ENCODE measurements around the gene PROM1.

The PROM1 gene

DNA sequence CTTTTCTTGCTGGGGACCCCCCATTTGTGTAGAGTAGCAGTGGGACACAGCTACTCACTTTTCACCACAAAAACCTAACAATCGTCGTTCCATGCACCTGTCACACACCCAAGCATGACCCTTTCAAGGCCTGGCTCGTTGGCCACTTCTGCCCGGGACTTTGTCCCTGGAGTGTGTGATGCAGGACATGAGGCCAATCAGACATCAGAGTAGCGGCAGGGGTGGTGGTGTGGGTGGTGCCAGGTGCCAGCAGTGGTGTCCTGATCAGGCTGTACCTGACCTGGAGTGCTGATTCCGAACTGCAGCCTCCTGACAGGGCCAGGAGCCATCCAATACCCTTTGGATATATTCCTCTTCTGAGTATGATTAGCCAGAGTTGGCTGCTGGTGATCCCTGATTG is 23.1 kb upstream of the PROM1 start:
- no peak for DNase-seq

DNA sequence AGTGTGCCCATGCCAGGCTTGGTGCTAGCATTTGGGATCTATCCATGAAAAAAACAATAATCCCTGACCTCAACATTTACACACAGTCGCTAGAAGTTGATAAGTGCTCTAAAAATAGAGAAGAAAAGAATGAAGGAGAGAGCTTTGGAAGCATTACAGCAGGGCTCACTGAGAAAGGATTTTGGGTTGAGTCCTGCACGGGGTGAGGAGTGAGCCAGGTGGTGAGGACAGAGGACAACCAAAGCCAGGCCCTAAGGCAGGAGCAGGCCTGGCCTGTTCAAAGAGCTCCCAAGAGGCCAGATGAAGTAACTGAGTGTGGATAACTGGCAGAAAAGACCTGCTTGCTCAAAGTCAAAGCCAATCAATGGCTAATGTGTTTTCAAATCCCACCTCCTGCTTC is 20.7 kb upstream of the PROM1 start:
- DNase-seq = no peak

DNA sequence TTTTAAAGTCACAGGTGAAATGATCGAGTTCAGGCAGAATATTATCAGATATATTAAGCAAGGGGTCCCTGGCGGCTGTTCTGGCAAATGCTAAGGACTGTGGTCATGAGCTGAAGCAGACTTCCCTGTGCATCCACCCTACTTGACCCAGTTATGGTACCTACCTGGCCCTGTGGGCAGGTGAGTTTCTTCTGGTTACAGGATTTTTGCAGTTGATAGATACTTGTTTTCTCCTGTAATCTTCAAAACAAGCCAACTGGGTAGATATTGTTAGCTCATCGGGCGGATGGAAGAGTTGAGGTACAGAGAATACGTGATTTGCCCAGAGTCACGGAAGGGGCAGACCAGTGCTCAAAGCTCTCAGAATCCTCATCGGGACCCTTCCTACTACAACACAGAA is 18.5 kb upstream of the PROM1 start:
- no peak for DNase-seq

DNA sequence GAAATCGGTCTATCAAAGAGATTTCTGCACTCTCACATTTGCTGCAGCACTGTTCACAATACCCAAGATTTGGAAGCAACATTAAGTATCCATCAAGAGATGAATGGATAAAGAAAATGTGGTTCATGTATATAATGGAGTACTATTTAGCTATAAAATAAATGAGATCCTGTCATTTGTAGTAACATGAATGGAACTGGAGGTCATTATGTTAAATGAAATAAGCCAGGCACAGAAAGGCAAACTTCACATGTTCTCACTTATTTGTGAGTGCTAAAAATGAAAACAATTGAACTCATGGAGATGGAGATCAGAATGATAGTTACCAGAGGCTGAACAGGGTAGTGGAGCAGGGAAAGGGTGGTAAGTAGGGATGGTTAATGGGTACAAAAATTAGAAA is 17.0 kb upstream of the PROM1 start:
- no peak for DNase-seq

DNA sequence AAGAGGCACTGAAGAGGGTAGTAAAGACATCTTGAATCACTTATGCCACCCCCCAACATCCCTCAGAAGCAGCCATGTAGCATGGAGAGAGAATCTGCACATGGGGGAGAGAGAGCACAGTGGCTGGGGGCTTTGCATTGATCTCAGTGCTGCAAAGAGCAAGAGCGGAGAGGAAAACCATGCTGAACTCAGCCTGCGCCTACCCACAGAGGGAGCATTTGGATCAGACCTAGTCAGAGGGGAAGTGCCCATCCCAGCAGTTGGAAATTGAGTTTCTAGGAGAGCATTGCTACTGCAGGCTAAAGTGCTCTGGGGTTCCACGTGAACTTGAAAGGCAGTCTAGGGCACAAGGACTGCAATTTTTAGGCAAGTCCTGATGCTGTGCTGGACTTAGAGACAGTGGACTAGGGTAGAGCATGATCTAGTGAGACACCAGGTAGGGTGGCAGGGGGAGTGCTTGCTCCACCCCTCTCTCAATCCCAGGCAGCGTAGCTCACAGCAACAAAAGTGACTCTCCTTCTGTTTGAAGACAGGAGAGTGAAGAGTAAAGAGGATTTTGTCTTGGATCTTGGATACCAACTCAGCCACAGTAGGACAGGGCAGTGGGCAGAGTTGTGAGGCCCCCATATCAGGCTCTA is 9.0 kb upstream of the PROM1 start:
- no peak for DNase-seq

DNA sequence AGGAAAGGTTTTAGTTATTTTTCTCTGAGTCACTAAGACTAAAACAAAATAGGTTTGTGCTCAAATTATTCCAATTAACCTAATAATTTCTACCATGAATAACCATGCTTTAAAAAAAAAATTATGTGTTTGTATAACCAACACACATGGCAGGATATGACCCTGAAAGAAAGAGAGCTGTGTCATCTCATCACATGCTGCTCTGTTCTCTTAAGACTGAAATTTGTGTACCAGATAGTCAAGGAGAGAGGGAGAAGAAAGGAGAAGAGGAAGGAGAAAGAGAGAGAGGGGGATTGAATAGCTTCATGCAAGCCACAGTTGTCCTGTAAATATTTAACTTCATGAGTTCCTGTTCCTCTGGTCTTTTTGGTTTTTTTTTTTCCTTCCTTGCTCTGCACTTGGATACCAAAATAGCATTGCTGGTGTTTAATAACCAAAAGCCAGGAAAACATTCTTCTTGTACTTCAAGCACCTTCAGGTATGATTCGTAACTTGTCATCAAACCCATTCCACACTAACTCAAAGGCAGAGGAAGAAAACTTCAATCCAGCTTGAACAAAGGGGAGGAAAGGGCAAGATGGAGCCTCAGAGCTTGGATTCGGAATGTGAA is 6.4 kb upstream of the PROM1 start:
- DNase-seq = no peak

DNA sequence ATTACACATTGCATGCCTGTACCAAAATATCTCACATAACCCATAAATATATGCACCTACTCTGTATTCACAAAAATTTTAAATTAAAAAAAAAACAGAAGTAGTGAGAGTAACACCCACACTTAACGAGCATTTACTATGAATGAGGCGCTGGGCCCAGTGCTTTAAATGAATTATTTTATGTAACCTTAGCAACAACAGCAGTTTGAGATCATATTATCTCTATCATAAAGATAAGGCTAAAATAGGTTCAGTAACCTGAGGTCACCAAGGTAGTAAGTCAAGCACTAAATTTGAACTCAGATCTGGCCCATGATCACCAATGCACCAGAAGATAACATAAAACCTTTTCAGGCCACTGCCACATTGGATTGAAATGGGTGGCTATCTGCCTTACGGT is 5.3 kb upstream of the PROM1 start:
- DNase-seq = no peak

DNA sequence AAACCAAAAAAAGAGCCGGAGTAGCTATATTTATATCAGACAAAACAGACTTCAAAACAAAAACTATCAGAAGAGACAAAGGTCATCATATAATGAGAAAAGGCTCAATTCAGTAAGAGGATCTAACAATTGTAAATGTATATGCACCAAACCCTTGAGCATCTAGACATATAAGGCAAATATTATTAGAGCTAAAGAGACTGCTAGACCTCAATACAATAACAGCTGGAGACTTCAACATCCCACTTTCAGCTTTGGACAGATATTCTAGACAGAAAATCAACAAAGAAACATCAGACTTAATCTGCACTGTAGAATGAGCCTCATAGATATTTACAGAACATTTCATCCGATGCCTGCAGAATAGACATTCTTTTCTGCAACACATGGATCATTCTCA is 4.8 kb upstream of the PROM1 start:
- DNase-seq = no peak

DNA sequence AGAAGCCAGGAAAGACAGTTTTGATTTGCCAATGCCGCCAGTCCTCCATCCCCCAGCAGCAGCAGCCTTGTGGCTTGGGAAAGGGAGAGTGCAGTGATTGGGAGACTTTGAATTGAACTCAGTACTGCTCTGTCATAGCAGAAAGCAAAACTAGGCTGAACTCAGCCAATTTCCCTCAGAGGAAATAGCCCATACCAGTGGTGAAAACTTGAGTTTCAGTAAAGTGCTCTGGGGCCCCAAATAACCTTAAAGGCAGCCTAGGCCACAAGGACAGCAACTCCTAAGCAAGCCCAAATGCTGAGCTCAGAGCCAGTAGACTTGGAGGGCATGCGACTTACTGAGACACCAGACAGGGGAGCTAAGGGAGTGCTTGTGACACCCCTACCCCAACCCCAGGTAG is 2.0 kb upstream of the PROM1 start:
- no peak for DNase-seq

DNA sequence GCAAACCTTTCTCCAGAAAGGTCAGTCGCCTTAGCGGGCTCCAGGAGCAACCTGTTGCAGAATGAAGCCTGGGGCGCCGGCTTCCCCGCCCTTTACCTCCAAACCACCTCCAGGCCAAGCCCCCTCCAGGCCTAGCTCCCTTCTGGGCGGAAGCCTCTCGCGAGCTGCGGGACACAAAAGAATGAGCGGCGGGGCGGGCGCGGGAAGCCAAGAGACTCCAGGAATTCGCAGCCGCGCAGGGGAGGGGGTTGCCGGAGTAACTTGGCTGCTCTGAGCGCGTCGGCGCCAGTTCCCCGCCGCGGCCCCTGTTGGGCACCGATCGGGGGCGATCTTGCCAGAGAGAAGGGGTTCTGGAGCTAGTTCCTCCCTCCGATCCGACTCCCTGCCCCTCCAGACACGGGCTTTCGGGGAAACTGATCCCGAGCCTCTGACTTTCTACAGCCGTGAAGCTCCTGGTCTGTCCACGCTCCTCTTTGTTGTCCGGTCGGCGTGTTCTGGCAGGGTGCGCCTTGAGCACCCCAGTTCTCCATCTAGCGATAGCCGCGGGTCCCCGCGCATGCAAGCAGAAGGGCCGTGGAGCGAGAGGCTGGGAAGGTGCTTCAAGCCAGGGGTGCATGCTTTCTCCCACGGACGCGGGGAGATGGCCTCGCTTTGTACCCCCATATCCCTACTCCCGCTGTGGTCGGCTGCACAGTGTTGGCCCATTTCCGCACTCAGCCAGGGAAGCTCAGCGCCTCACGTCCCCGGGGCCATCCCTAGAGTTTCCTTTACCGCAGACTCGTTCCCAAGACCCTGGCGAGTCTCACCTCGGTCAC is 1.2 kb downstream of the PROM1 start:
- no peak for DNase-seq

DNA sequence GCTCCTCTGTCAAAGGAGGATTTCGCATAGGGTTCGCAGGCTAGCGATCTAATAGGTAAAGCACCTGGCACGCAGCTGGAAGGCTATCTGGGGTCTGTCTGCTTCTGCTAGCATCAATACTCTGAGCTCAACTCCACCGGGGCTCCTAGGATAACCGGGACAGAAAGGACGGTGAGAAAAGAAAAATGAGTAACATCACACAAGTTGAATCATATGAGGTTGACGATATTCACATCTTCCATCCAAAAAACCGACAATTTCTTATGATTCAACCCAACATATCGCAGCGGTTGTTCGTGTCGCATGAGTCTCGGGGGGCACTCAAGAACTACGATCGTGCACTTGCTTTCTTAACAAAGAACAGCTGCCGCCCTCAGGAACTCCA is 1.8 kb downstream of the PROM1 start:
- DNase-seq = no peak

DNA sequence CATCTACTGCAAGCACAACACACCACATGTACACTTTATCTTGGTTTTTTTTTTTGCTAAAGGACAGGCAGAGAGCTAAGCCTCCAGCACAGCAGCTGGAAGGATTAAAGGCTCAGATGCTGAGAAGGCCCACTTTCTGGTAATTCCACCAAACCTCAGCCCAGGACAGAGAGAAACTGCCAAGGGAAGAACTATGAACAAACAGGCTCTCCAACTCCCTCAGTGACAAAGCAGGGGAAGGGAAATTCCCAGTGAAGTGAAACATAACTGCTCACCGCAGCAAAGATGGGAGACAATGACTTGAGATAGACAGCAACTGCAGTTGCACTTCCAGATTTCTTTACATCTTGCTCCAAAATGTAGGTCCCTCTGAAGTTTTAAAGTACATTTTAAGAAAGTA is 4.8 kb downstream of the PROM1 start:
- DNase-seq = no peak

DNA sequence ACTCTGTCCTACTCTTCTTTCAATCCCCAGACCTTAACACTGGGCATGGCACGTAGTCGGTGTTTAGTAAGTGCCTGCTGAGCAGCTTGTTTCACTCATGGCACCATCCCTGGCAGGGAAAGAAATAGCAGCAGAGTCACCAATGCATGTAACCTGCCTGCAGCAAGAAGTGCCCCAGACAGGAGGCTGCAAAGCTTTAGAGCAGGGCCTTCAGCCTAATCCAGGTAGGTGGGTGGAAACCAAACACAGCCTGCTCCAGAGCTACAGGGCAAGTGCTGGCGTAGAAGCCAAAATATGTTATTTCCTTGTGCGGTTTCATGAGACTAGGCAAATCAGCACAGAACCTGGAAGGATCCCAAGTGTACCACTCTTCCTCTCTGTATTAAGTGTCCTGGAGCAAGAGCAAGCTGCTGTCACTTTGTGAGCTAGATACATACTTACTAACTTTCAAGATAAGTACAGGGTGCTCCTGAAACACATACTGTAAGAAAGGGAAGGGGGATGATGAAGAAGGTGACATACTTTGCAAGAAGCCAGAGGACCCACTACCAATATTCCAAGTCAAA is 5.5 kb downstream of the PROM1 start:
- no peak for DNase-seq

DNA sequence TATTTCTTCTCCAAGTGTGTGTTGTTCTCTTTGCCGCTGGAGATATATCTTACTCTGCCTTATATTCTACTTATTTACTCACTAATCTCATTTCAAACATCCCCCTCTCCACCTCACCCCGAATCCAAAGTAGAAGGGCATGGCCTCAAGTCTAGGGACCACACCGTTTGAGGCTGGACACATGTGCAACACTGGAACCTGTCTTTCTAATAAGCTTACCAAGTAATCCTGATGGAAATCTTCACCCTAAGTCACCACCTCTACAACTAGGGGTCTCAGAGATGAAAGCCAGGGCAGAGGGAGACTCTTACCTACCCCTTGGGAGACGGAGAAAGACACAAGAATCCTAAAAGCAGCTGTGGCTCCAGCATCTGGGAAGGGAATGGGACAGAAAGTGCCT is 6.0 kb downstream of the PROM1 start:
- DNase-seq = no peak

DNA sequence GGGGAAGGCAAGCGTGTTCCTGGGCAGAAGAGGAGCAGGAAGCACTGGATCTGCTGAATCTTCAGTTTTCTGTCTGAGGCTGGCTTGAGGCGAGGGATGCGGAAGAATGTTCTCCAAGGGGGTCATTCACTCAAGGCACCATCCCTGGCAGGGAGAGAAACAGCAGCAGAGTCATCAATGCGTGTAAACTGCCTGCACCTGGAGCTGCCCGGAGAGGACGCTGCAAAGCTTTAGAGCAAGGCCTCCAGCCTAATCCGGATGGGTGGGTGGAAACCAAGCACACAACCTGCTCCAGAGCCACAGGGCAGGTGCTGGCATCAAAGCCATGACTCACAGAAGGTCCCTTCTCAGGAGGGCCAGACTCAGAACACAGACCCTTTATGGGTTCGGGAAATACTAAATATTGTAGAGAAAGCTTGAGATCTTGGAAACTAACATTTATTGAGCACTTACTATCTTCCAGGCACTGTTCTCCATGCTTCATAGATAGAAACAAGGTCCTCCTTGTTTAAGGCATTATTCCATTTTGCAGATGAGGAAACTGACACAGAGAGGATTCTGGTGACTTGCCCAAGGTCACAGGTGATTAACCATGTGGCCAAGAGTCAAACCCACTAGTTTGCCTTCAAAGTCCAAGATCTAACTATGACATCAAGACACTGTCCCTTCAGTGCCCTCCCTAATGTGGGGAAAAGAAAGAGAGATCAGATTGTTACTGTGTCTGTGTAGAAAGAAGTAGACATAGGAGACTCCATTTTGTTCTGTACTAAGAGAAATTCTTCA is 7.7 kb downstream of the PROM1 start:
- no peak for DNase-seq

DNA sequence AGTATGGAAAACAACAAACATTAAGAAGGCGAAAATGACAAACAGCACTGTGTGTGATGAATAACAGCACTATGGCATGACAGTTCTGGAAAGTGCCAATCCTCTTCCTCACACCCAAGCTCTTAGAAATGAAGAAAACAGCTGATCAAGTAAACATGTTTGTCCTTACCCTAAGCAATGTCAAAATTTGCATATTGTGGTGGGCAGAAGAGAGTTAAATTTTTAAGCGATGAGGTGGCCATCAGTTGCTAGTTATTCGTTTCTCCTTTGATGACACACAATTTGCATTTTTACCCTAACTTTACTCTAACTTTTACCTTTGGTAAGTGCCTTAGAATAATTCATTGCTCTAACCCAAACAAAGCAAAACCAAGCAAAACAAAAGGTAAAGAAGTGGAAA is 8.8 kb downstream of the PROM1 start:
- DNase-seq = no peak

DNA sequence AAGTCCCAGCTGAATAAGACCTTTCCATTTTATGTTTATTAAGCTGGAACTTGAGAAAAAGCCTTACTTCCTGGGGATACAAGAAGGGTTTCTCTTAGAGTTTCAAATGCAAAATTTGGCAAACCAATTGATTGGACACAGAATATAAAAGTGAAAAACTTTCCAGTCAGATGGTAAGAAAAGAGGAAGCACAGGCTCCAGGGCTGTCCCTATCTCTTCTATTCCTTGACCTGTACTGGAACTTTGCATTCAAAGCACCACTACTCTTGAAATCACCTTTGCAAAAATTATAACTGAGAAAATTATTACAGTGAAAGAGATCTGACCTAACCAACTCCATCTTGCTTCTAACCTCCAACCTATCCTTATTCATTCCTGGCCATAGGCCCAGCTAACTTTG is 11.7 kb downstream of the PROM1 start:
- DNase-seq = no peak

DNA sequence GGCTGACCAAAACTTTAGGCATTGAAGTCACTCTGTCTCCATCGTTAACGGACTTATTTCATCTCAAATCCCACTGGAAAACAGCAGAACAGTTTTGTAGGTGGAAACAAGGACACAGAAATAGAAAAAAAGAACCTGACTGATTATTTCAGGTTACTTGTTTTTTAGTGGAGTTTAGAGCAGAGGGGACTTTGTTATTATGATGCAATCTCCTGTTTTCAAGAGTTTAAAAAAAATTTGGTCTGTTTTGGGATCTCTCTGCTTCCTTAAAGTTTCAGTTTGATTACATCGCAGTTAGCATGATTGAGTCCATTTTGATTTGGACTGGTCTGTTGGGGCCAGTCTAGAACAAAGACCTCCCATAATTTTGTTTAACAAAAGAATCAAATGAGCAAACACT is 13.6 kb downstream of the PROM1 start:
- no peak for DNase-seq

DNA sequence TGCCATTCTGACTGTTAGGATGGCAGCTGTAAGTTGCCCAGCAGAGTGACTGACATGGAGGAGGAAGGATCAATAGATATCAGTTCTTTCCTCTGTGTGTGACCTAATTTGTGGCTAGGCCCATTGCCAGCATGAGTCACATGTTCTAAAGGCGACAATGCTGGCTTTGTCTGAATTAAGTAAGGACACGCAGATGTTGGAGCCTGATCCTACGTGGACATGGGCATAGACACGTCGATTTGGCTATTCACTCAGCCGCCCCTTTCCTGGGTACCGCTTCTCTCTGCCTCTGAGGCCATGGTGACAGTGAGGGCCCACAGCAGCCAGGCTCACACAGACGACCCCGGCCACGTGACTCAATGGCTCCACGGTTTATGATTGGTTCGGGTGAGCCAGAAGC is 16.3 kb downstream of the PROM1 start:
- no peak for DNase-seq

DNA sequence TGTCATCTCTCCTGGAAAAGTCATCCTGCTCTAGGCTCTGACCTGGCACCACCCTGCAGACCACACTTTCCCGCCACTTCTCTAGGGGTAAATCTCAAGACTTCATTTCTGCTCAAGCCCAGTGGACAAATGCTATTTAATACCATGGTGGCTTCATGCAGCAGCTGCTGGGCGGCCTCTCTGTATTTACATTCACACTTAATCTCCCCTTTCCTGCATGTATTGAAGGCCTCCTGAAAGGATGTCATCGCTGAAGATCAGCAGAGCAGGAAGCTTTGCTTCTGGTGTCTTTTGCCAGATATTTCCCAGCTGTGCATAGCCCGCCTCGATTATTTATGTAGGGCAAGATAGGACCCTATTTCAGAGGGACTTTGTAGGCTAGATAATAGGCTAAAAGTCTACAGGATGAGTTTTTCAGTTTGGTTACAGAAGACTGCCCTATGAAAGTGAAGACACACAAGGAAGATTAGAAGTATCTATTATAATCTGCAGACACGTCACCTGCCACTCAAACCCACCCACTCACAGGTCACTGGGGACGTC is 17.2 kb downstream of the PROM1 start:
- DNase-seq = no peak

DNA sequence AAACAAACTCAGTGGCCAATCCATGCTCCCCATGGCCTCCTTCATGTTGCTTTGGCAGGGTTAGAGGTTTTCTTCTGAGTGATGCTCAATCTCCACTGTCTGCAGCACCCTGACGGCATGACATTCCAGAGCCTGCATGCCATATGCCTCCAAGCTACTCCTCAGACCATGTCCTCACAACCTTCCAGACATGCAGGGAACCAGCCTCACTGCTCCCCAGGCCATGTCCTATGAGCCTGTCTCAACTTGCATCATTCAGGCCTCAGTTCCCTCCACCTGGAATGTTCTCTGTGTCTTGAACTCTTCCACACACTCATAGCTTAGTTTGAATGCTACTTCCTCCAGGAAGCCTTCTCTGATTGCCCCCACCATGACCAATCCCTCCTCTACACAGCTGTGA is 18.8 kb downstream of the PROM1 start:
- DNase-seq = no peak

DNA sequence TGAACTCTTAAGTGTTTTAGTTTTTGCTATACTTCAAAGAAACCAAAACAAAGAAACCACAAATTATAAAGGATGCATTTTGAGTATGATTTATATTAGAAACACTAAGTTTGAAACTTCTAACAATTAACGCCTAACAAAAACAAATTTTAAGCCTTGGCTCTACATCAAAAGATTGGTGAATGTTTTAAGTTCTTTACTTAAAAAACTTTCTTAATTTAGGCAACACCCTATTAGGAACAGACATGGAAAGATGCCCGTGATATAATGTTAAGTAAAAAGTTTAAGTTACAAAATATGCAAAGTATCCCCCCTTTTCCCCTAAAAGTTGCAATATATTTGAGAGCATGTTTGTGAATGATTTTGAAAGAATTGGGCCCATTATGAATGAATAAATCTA is 21.2 kb downstream of the PROM1 start:
- DNase-seq = no peak

All from activated gamma-delta T cell treated with Interleukin-2 at 50 U/mL for 16 hours (primary cell).